GM21717 (cell line): Measurements from ENCODE around the gene BBLN.
A peak's percentile ranks its signal among the peaks of the same experiment; 100 is the strongest.
"Not testable (repeated sequence)": the region's sequence is repeated elsewhere in the genome, so short reads cannot be mapped to it uniquely, and the experiment has no call there.

Experiments used
- ATAC-seq: cut with Tn5 transposase; IDR thresholded peaks from one replicate; pipeline ENCODE4 v1.9.1; 2021; ENCODE audit warnings: mild to moderate bottlenecking, moderate library complexity; ENCODE audit not compliant: unreplicated experiment

Gene BBLN

DNA sequence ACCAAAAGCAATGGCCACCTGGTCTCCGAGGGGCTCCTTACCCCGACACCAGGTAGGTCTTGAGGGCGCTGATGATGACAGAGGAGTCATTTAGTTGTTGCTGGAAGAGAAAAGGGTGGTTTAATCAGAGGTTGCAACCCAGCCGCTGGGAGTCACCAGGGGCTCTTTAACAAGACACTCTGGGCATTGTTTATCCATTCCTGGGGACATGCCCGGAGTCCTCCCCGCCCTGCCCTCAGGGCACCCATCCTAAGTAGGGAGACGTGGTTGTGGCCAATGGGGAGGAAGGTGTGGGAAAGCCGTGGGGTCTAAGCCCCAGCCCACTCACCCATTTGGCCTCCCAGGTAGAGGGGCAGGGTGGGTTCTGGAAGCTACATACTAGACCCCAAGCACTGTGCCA lies 35.6 kb upstream of the BBLN start:
- ATAC-seq: no peak

DNA sequence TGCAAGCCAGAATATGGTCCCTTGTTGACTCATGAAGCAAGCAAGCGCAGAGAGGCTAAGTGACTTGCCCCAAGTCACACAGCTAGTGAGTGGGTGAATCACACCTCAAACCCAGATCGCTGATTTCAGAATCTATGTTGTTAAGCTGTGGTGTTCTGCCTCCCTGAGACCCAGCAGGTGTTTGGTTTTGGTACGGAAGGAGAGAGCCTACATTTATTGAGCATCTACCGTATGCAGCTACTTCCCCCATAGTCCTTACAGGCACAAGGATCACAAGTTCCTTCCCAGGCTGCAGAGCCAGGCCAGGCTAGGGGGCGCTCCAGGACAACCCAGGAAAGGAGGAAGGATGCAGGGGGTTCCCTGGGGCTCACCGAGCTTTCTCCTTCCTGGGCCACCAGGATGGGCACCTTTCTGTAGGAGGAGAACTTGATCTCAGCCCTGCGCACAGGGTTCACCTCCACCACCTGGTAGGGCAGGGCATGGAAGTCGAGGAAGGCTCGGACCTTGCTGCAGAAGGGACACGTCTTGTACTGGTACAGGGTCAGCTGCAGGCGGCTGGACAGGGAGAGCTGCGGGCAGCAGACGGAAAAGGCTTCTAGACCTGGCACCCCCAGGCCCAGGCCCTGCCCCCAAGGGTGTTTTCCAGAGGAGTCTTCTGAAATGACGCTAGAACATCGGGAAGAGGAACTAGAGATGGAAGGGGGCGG lies 35.0 kb upstream of the BBLN start:
- no peak for ATAC-seq

DNA sequence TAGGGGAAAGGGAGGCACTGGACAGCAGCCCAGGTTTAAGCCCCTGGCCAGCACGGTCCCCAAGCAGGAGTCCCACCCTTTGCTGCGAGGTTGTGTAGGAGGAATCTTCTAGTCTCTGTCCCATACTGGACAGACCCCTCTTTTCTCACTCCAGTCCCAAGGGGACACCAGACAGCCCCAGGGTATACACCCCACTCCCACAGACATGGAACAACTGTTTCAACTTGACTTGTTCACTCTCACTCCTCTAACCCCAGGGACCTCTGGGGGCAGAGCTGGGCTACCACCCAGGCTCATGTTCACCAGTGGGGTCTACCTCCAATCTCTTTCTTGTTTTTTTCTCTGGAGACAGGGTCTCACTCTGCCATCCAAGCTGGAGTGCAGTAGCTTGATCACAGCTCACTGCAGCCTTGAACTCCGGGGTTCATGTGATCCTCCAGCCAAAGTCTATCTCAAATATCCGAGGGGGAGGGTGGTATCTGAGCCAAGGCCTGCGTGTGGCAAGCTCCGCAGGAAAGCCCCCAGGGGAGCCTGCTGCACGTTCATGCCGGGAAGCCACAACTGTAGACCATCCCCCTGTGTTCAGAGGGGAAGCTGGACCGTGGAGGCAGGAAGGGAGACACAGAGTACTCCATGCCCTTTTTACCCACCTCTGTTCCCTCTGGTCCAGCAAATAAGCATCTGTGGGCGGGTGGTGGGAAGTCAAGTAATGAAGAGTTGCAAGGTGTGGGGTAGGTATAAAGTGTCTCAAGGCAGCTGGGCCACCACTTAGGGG lies 34.3 kb upstream of the BBLN start:
- ATAC-seq: no peak

DNA sequence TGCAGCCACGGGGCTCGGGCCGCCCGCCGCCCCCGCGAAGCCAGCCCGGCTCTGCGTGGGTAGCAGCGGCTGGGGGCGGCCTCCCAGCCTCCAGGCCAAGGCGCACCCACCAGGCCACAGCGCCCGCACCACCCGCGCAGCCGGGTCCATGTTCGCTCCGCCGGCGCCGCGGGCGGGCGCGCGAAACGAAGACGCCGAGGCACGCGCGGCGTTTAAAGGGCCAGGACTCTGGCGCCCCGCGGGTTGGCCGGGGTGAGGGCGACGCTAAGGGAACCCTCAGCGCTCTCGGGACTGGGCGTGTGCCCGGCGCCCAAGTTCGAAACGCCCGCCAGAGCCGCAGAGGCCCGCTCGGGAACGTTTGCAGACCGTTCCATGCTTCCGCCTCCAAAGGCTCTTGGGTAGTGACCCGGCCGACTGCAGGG lies 32.5 kb upstream of the BBLN start, which contains the start of gene PTGES2:
Gene PTGES2, minus strand, starts transcription at position 162 of the 422 bp plus-strand sequence. Its CDS starts 12 bp downstream, at position 150.
- ATAC-seq: peak; percentile 43

DNA sequence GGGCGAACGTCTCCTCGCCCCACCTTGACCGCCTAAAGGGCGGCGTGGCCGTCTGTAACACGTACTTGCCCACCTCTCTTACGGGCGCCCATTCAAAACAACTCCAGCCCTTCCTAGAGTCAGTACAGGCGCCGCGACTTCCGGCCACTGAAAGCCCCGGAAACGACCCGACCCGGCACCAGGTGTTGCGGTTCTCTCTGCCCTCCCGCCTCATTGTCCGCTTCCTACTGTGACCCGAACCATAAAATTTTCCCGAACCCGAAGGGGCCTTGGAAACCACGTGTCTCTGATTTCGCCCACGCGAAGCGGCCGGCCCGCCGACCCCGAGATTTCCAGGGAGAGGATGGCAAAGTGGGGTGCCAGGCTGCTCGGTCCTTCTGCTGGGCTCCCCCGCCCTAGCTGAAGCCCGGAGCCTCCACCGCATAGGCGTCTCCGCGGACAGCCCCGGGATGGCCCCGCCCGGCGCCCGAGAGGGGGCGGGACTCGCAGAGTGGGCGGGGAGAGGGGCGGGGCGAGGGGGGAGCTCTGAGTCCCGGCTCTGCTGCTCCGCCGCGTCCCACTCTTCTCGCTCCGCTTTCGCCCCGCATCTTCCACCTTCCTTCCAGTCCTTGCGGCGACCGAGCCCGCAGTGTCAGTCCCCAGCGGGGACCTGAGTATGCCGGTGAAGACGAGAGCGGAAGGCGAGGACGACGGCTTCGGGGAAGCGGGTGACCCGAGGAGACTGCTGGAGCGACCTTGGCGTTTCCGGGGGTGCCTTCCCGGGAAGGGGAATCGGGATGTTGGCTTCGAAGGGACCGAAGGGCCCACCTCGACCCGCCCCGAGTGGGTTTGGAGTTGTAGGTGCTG lies 31.9 kb upstream of the BBLN start:
- peak; percentile 52 for ATAC-seq

DNA sequence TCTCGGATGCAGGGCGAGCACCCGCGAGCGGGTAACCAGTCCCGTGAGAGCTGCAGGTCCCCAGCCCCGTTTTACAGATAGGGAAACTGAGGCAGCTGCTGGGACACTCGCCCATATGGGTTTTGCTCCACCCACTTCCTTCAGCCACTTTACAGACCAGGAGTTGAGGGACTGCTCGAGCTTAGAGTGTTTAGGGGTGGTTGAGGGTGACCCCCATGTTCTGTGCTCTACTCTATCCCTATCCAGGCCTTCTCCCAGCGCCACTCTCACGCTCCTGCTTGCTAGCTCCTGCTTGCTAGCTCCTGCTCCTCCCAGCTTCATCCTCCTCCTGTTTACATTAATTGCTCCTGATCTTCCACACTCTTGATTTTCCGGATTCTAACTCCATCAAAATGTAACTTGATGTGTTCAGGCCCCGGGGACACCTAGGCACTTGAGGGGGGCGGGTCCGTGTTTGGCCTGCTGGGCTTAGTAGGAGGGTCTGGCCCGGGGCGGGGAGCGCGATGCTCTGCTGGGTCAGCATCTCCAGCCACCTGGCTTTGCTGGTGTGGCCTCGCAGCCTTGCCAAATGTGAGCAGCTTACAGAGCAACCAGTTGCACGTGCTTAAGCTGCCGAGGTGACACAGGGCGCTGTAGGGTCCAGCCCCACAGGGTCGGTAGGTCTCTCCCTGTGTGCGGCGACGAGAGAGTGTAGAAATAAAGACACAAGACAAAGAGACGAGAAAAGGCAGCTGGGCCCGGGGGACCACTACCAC lies 31.1 kb upstream of the BBLN start:
- no peak for ATAC-seq

DNA sequence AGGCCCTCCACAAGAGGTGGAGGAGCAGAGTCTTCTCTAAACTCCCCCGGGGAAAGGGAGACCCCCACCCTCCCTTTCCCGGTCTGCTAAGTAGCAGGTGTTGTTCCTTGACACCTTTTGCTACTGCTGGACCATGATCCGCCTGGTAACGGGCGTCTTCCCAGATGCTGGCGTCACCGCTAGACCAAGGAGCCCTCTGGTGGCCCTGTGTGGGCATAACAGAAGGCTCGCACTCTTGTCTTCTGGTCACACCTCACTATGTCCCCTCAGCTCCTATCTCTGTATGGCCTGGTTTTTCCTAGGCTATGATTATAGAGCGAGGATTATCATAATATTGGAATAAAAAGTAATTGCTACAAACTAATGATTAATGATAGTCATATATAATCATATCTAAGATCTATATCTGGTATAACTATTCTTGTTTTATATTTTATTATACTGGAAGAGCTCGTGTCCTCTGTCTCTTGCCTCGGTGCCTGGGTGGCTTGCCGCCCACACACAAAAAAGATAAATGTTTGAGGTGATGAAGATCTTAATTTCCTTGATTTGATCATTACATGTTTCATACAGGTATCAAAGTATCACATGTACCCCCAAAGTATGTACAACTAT lies 30.0 kb upstream of the BBLN start:
- not testable (repeated sequence) for ATAC-seq

DNA sequence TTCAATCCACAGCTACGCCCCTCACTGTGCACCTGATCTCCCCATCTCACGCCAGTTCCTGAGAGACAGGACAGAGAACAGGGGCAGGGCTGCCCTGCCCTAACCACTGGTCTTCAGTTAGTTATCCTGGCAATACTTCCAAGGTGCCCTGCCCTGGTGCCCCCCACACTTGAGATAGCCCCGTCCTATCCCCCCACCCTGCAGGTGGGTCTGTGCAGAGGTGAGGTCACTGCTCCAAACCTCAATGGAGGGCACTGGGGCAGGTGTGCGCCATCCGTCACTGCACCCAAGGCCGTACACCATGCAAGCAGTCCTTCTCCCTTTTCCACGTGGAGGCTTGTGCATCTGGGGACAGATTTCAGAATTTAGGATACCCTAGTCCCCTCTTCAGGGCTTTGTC lies 29.4 kb upstream of the BBLN start:
- not testable (repeated sequence) for ATAC-seq

DNA sequence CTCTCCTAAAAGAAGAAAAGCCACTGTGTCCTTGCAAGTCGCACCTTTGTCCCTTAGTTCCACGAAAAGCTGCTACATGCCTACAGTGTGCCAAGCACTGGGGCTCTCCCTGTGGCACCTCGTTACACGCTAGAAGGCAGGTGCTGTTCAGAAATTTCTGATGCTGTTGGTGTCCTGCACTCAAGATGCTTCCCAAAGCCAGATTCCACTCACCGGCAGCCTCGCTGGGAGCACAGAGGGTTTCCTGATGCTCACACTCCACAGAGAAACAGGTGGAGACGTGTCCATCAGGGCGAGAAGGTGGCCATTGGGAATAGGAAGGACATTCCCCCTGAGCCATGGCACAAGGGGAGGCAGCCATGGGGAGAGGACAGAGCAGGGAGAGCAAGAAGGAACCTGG lies 28.7 kb upstream of the BBLN start:
- not testable (repeated sequence) for ATAC-seq

DNA sequence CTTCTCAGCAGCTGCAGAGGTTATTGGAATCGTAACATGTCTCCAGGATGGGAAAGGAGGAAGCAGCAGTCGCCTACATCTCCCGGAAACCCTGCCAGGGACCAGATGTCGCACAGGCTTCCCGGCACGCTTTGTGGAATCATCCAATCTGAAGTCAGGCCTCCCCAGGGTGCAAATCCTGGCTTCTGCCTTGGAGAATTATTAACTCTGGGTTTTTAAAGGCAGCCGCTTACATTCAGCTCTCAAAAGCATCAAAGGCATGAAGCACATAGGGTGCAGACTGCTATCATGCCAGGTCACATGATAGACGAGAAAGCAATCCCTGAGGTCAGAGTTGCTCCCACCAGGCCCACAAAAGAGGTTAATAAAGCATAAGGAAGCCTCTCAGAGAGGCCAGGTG lies 27.9 kb upstream of the BBLN start:
- ATAC-seq: not testable (repeated sequence)

DNA sequence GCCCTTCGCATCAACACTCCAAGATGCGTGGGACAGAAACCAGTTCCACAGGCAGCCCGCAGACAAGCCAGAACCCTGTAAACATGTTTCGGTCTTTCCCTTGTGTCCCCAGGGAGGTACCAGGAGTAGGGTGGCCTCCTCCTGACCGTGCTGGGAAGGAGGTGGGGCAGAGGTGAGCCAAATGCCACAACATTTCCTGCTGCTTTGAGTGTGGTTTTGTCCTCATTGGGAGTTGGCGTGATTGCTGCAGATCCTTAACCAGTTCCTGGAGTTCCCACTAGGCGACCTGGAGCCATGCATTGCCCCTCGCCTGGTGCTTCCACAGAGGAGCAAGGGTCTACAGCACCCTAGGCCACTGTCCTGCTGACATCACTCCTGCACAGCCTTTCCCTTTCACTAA lies 24.5 kb upstream of the BBLN start:
- not testable (repeated sequence) for ATAC-seq

DNA sequence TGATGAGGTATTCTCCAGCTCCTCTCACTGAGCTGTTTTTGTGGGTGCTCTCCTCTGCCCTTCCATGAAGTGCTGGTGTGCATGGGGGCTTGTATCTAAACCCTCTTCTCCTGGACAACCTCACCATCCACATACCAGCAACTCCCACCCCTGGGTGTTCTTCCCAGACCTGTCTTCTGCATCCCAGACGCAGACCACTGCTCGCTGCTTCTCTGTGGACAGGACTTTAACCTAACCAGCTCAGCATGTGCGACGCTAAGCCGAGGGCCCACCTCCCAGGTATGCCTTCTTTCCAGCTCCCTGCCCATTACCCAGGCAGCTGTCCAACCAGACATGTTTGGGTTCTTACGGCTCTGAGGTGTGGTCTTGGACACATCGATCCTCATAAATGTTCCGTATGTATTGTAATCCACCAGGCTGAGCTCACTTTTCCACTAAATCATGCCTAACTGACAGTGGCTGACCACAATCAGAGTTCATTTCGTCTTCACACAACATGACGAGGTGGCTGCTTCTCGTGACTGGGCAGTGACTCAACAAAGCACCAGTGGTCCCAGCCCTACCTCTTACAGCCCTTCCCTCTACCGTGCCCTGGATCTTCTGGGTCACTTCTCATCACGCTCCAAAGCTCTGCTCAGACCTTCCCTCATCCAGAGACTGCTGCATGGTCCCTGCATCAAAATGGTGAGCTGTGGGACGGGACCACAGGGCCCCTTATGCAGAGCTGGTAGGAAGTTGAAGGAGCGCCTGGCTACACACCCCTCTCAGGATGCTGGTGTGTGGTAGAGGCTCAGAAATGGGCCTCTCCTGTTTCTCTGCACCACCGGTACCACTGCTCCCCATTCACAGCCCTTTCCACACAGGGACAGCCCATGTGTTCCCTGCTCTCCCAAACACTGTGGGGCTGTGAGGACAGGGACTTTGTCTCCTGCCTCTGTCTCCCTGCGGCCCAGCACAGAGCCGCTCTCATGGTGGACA lies 23.0 kb upstream of the BBLN start:
- no peak for ATAC-seq

DNA sequence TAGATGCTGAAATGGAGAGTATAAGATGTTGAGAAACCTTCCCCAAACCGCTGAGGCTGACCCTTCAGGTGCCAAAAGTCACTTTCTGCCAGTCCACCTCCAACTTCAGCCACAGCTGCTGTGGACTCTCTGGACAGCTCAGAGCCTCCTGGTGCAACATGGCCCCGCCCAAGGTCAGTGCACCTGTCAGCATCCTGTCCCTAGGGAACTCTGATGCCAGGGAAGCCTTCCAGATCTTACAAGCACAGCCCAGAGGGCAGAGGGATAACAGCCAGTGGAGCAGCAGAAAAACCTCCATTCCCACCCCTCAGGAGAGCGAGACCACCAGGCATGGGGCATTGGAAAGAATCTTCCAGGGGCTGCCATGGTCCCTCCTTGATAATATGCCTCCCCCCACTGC lies 22.1 kb upstream of the BBLN start:
- no peak for ATAC-seq

DNA sequence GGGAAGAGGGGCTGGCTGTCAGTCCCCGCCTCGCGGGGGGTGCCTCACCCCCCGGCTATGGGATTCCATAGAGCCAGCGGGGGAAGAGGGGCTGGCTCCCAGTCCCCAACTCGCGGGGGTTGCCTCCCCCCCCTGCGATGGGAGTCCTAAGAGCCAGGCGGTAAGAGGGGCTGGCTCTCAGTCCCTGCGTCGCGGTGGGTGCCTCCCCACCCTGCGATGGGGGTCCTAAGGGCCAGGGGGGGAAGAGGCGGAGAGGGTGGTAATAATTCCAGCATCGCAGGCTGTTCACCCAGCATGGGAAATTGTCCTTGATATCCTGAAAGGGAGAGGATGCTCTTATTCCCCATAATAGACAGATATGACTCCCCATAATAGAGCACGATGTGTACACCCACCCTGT lies 20.4 kb upstream of the BBLN start:
- no peak for ATAC-seq

DNA sequence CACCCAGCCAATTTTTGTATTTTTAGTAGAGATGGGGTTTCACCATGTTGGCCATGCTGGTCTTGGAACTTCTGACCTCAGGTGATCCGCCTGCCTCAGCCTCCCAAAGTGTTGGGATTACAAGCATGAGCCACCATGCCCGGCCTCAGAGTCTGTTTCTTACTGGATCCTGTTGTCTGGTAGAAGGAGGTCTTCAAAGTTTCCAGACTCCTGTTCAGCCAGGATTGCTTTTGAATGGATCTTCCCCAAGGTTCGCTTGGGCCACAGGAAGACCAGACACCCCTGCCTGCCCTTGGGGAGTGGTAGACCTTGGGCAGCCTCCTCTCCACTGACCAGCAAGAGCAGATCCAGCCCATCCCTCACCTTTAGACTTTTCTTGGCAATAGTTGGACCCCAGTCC lies 18.5 kb upstream of the BBLN start:
- ATAC-seq: no peak

DNA sequence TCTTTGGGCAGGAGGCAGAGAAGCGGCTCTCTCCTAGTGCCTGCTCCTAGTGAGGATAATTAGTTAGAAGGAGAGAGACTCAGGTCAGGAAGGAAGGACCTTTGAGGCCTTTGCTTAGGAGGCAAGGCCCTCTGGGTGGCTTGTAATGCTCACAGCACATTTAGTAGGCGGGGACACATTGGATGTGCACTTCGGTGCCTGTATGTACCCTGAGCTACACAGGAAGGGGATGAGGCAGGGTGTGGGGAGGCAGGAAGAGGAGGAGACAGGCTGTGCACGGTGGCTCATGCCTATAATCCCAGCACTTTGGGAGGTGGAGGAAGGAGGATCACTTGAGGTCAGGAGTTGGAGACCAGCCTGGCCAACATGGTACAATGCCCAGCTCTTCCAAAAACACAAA lies 18.0 kb upstream of the BBLN start:
- ATAC-seq: no peak

DNA sequence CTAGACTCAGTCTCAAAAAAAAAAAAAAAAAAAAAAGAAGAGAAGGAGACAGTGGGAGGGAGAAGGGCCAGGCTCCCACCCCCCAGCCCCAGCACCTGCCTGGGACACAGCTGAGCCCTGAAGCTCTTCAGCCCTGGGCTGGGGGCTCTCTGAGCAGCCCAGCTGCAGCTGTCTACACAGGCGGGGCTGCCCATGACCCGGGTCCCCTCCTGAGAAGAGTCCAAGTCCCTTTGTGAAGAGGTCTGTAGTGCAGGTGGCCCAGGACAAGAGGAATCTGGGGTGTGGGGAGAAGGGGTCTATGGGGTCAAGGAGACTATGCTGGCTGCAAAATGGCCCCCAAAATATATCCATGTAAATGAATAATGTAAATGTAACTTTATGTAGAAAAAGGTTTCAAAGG lies 17.5 kb upstream of the BBLN start:
- ATAC-seq: no peak

DNA sequence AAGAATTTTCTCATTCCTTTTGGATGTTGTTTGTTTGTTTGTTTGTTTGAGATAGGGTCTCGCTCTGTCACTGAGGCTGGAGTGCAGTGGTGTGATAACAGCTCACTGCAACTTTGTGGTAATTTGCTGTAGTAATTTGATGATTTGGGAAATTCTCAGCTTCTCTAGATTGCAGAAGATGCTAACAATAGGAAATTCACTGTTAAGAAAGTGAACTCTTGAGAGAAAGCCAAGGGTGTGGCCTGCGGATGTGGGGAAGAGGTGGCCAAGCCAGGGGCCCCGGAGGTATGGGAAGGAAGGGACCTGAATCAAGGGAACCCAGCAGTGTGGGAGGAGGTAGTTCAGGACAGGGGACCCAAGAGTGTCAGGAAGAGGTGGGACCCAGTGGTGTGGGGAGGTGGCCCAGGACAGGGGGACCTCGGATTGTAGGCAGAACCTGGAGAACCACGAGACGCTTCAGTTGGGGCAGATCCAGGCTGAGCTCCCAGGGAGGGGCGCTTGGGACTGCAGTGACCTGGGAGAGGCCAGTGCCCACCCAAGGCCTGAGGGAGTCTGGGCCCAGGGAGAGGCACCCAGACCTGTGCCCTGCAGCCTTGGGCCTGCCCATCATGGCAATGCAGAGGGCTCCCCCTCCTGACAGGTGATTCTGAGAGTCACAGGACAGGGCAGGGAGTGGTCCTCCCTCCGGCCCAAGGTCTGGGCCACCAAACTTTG lies 16.4 kb upstream of the BBLN start:
- ATAC-seq: no peak
